D721Med (cell line): ENCODE measurements around the gene ST8SIA3.

Experiments used
- DNase-seq: peaks from one replicate; pipeline ENCODE4 v3.0.0; 2011; ENCODE audit warnings: low spot score; ENCODE audit not compliant: insufficient read length
- FAIRE-seq: peaks from 2 replicates; lab custom pipeline; 2011; peaks lifted over from hg19 to GRCh38; lab: Jason Lieb, UNC
- TF ChIP-seq, protein P1 (sequence below): IDR thresholded peaks from 2 replicates; pipeline ENCODE4 v1.5.1; 2012; ENCODE audit warnings: mild to moderate bottlenecking, control low read depth; ENCODE audit not compliant: insufficient read depth; ENCODE audit errors: missing control alignments

The ST8SIA3 gene

DNA sequence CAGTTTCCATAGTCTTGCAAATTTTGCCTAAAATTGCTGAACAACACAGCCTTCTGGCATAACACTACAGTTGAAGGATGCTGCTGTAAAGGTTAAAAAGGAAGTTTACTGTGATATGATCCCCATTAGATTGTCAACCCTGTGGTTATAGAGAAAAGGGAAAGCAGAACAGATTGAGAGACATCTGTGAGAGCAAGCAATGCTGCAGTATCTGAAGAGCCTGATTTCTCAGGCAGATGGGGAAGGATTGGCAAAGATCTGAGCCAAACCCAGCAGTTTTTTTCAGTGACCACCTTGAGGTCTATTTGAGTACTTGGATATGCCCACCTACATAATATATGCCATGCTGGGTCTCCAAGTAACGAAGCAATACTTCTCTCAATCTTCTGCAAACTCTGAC, 8.5 kb upstream of the ST8SIA3 start:
- TF ChIP-seq, protein P1, sequence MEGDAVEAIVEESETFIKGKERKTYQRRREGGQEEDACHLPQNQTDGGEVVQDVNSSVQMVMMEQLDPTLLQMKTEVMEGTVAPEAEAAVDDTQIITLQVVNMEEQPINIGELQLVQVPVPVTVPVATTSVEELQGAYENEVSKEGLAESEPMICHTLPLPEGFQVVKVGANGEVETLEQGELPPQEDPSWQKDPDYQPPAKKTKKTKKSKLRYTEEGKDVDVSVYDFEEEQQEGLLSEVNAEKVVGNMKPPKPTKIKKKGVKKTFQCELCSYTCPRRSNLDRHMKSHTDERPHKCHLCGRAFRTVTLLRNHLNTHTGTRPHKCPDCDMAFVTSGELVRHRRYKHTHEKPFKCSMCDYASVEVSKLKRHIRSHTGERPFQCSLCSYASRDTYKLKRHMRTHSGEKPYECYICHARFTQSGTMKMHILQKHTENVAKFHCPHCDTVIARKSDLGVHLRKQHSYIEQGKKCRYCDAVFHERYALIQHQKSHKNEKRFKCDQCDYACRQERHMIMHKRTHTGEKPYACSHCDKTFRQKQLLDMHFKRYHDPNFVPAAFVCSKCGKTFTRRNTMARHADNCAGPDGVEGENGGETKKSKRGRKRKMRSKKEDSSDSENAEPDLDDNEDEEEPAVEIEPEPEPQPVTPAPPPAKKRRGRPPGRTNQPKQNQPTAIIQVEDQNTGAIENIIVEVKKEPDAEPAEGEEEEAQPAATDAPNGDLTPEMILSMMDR, result no peak
- no peak for DNase-seq
- FAIRE-seq, result no peak

DNA sequence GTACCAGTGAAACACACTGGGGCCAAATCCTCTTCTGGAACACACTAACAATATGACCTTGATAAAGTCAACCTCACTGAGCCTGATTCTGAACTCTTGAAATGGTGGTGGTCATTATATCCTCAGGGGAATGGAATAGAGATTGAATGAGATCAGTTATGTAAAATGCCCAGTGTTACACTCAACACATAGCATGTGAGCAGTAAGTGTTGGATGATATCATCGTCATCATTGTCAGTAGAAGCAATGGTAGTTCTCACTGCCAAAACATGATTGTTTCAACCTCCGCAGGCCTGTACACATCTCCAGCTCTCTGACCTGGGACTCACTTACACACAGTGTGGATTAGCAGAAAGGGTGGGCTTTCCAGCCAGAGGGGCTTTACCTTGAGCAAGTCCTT, 5.5 kb upstream of the ST8SIA3 start:
- FAIRE-seq, result peak; percentile 95
- TF ChIP-seq, protein P1, result no peak
- no peak for DNase-seq

GRCh38 chr18:57347784-57348183, 4.6 kb upstream of the ST8SIA3 start:
- FAIRE-seq (no peak), DNase-seq (no peak)
- TF ChIP-seq, protein P1, result no peak

- no peak for DNase-seq
- TF ChIP-seq, protein P1, result no peak
- FAIRE-seq, result no peak
Observed at GRCh38 chr18:57352761-57353136, 392 bp downstream of the ST8SIA3 start.

GRCh38 chr18:57353137-57353939, 981 bp downstream of the ST8SIA3 start:
- FAIRE-seq (peak; percentile 78), DNase-seq (peak; percentile 39)
- TF ChIP-seq, protein P1, result no peak

DNA sequence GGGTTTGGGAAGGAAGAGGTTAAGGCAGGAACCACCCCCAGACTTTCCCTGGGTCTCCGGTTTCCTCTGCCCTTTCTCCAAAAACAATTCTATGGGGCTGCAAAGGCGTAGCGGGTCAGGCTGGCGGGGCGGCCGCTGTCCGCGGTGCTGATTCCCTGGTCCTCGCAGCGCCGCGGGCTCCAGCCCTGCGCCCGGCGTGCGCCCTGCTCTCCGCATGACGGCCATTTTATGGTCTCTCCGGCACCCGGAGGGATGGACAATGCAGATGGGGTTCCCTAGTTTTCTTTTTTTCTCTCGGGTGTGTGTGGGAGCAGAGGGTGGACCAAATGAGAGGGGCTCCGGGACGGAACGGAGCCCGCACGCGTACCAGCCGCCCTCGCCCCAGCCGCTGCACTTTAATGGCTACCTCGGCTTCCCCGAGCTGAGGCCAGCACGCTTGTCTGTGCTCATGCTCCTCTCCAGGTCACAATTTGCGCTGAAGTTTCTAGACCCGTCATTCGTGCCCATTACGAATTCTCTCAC, 1.6 kb downstream of the ST8SIA3 start:
- FAIRE-seq (no peak), DNase-seq (peak; percentile 39)
- TF ChIP-seq, protein P1, result no peak

DNA sequence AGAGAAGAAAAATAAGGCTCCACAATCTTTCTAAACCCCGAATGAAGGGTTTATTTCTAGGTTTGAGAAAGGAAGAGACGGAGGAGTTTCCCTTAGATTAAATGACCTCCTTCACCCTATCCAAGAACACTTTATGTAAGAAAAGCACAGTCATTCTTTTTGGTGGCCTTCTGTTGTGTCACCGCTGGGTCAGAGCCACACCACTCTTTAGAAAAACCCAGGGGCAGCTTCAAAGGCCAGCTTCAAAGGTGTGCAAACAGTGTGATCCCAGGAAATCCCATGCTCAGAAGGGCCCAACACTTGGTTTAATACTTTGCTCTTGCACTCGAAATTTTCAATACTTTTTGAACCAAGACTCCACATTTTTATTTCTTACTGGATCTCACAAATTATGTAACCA, 7.1 kb downstream of the ST8SIA3 start:
- DNase-seq (no peak), FAIRE-seq (no peak)
- TF ChIP-seq, protein P1, result no peak
